Urothelium cell line (cell line): ENCODE results near the gene INSC.

Experiments used
- DNase-seq: peaks from one replicate; pipeline ENCODE4 v3.0.0; 2011; ENCODE audit warnings: low spot score, mixed read lengths
- FAIRE-seq: peaks from 2 replicates; lab custom pipeline; 2011; peaks lifted over from hg19 to GRCh38; lab: Jason Lieb, UNC

Gene INSC

DNA sequence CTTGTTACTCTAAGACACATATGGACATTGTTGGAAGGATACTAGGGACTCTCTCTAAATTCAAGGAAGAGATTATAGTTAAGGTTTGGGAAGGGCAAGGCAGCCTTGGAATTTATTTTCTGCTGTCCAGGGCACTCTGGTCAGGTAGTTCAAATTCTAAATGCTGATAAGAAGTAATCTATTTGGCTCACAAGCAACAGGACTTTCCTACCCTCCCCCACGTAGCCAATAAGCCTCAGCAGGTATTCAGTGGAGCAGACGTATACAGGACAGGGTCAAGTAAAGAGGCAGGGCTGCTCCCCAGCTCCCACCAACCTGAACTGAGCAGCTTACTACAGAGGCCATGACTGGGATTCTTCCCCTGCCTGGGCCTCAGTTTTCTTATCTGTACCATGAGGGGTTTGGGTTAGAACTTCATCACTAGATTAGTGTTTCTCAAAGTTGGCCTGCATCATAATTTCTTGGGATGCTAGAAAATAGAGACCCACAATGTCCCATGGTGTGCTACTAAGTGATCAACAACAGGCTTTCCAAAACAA lies 6.1 kb upstream of the INSC start:
- no peak for FAIRE-seq
- DNase-seq = no peak

DNA sequence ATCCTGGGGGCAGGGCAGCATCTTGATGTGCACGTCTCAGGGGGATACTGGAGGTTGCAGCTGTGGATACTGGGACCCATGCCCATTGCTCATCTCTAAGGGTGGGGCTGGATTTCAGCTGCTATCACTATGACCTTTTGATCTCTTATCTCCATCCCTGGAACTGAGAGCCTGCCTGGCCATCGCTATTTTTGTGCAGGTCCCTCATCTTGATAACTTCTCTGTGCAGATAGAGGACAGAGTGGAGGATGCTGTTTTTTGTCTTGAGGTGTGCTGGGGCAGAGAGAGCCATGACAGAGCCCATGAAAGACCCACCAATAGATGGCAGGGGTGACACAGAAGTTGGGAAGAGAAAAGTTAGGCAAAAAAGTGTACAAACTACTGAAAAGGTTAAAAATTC lies 5.1 kb upstream of the INSC start:
- DNase-seq (no peak), FAIRE-seq (no peak)

DNA sequence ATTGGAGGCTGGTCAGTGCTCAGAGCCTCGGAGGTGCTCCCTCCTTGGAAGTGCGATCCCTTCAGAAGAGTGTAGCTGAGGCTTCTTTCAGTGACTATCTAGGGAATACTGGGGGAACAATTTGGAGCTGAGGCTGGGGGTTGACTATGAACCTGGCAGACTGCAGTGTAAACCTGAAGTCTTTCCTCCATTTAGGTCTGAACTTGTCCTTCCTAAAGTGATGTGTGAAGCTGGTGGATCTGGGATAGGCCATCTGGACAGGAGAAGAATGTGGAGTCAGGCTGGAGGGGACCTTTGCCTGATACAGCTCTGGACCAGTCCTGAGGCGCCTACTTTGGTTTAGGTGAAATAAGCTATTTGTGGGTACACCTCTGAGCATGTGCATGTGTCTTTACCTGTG lies 3.5 kb upstream of the INSC start:
- no peak for FAIRE-seq
- DNase-seq = no peak

DNA sequence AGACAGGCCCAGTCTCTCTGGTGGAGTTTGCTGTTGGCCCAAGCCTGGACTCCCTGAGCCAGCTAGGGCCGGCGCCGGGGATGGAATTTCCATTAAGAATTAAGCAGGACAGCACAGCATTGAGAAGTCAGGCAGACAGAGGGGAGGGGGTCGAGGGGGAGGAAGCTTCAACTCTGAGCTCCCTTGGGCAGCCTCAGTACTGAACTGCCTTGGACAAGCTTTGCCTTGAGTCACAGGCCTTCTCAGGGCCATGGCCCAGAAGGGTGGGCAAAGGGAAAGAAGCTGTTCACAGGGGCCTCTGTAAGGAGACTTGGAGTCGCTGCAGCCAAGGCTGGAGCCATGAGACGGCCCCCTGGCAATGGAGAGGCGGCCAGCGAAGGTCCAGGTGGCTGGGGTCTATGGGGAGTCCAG lies 2.6 kb upstream of the INSC start:
- FAIRE-seq (no peak), DNase-seq (no peak)

DNA sequence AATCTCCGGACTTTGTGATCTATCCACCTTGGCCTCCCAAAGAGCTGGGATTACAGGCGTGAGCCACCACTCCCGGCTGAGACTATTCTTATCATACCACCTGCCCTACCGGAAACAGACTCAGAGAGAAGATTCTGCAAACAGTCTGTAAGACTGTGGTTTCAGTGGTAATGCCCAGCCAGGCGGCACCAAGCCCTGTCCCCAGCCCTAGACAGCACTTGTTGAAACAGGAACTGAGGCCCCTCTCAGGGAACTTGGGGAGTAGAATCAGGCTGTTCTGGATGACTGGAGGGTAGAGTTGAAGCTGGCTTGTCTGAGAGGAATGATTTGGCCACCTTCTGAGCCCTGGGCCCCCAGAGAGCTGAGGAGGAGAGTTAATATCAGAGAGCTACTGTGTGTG lies 1.3 kb upstream of the INSC start:
- no peak for DNase-seq
- FAIRE-seq = no peak

DNA sequence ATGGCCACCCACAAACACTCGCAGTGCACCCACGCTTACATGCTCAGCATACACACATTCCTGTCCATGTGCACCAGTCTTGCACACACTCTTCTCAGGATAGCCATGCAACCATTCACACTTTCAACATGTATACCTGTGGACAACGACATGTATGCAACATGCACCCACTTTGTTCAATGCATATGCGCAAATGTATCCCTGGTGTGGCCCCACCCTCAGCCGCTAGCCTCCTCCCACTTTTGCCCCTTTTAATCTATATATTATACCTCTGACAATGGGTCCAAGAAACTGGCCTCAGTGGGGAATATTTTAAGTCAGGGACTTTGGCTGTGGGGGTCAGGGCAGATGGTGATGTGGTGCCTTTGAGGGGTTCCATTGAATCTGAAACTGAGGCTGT lies 963 bp downstream of the INSC start:
- no peak for FAIRE-seq

DNA sequence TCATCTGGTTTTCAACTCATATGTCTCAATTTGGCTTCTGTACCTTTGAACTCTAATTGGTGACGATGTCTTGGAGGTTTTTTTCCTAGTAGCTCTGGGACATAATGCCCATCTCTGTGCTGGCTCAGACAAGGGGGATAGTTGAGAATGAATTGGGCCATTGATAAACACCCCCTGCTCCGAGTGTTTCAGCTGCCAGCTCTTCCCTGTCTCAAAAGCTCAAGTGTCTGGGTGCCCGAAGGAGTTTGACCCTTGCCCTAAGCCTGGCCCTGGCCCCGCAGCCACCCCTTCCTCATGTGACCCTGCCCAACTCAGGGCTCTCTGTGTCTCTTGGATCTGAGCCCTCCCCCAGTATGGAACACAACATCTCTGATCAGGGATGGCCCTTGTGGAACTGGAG lies 3.0 kb downstream of the INSC start:
- DNase-seq (no peak), FAIRE-seq (no peak)

More for the DNA sequence above, 963 bp downstream of the INSC start:
- DNase-seq = no peak

DNA sequence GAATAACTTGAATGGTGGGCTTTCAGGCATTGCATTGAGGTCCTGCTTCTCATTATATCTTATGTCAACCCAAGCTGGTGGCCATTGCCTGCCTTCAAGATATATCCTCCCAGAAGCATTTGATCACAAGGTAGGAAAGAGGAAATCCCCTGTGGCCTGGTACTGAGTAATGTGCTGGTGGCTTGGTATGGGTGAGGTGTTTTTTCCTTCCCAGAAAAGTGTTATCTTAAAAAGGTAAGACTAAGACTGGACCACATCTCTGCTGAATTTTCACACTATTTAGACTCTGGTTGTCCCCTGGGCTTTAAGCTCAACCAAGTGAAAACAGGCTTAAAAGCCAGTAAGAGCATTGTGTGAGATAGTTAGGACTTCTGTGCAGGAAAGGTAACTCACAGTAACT lies 3.7 kb downstream of the INSC start:
- FAIRE-seq (no peak), DNase-seq (no peak)

DNA sequence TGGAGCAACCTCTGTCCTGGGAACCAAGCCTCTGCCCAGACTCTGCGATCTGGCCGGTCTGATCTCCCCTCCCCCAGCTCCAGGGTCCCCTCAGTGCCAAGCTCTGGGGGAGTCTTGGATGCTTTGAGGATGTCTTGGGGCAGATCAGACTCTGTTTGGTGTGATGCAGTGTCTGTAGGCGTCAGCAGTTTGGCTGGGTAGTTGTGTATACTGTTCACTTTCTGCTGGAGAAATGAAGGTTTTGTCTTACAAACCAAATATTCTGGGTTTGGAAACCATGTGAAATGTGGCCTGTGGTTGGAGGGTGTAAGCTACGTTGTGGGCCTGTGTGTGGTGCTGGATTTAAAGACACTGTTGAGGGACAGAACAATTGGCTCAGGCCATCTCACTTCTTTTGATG lies 4.6 kb downstream of the INSC start:
- FAIRE-seq = no peak

DNA sequence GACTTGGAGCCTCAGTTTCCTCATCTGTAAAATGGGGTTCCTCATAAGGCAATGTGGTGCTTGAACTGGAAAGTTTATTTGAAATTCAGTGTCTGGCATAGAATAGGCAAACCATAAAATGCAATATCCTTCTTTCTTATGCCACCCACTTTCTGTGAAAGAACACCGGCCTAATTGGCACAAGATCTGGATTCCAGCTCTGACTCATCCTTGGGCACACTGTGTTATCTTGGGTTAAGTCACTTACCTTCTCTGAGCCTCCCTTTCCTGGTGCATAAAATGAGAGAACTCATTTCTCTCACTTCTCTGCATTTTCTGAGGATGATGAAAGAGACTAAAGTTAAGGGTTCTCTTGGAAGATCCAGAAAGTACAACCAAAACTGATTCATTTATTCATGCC lies 5.1 kb downstream of the INSC start:
- FAIRE-seq = no peak
- no peak for DNase-seq

More for the DNA sequence above, 4.6 kb downstream of the INSC start:
- DNase-seq = no peak

DNA sequence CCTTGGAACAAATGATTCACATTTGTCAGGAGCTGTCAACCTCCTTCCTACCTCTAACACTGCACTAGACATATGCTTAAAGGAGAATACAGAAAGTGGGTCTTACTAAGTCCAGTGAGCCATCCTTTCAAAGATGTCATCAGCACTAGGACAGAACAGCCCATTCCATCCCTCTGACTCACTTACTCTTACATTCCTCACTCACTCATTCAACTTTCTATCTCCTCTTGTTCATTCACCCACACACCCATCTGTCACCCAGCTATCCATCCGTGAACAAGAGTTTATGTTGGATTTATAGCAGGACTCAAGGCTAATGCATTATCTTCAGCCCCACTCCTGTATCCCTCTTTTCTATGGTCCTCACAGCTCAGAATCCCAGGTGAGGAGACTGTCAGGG lies 9.1 kb downstream of the INSC start:
- FAIRE-seq (peak; percentile 74), DNase-seq (peak; percentile 76)

DNA sequence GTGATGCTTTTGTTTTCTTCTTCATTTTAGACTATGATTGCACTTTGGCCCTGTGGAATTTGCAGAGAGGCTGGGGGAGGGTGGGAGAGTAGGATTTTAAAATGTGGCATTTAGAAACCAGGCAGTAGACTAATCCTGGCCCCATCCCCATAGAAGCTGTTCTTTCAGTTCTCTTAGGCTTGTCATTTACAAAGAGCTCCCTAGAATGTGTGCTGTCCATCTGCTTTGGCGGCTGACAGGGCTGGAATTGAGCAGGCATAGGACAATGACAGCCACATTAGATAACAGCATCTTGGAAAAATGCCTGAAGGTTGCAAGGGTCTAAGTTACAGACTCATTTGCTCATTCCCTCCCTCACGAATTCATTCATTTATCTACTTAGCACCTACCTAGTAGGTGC lies 9.8 kb downstream of the INSC start:
- no peak for FAIRE-seq
- DNase-seq = no peak

DNA sequence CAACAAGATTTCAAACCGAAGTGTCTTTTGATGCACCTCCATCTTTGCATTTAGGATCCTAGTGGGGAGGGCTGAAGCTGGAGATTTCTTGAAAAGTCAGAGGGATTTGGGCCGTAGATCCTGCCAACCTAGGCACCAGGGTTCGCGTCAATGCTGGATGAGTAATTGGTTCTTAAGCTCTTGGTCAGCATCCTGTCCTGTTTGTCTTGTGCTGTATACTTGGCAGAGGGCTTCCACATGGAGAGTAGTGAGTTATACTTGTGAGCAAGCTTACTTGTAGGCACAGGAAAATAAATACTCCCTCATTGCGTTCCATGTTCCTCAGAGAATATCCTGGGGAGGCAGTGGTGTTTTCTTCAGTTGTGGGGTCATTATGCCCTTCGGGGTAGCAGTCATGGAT lies 12.6 kb downstream of the INSC start:
- FAIRE-seq (no peak), DNase-seq (no peak)

DNA sequence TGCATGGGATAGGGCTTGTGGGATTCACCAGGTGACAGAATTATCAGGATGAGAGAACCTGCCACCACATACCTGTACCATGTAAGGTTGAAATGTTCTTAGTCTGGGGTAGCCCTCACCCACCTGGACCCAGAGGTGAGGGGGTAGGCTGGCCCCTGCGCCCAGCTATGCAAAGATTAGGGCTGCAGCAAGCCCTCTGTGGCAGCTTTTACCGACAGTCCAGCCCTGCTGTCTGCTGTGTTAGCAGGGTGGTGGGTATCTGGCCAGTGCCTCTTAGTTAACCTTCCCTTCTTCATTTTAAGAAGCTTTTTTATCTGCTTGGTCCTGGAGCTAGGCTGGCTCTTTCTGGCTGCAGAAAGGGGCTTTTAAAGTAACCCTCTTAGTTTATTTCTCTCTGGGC lies 13.9 kb downstream of the INSC start:
- DNase-seq = no peak
- no peak for FAIRE-seq

DNA sequence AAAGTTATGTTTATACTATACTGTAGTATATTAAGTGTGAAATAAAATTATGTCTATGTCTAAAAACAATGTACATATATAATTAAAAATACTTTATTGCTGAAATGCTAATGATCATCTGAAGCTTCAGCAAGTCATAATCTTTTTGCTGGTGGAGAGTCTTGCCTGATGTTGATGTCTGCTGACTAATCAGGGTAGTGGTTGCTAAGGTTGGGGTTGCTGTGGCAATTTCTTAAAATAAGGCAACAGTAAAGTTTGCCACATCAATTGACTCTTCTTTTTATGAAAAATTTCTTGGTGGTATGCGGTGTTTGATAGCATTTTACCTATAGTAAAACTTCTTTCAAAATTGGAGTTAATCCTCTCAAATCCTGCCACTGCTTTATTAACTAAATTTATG lies 21.4 kb downstream of the INSC start:
- no peak for DNase-seq
- no peak for FAIRE-seq

DNA sequence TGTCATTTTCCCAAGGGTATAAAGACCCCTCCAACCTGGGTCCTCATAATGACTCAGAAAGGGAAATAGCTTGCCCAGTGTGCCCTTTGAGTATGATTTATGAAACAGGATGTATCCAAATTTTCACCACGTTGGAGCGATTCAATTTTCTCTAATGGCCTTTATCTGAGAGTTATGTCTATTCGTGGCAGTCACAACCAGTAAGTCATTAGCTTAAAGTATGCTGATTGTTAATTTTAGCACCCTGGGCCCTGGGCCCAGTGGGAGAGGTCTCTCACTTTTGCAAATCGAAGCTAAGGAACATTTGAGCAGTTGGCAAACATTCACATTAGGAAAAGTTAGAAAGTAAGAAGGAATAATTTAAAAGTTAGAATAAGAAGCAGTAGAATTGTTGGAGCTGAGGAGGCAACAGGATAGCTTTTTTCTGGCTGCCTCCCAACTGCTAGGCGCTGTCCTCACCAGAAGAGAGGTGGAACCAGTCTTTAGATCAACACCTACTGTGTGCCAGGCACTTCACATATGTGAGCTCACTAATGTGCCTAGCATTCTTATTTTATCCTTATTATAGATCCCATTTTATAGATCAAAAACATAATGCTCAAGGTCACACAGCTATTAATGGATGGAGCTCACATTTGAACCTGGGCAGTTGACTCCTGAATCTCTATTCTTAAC lies 24.5 kb downstream of the INSC start:
- FAIRE-seq (no peak), DNase-seq (no peak)

DNA sequence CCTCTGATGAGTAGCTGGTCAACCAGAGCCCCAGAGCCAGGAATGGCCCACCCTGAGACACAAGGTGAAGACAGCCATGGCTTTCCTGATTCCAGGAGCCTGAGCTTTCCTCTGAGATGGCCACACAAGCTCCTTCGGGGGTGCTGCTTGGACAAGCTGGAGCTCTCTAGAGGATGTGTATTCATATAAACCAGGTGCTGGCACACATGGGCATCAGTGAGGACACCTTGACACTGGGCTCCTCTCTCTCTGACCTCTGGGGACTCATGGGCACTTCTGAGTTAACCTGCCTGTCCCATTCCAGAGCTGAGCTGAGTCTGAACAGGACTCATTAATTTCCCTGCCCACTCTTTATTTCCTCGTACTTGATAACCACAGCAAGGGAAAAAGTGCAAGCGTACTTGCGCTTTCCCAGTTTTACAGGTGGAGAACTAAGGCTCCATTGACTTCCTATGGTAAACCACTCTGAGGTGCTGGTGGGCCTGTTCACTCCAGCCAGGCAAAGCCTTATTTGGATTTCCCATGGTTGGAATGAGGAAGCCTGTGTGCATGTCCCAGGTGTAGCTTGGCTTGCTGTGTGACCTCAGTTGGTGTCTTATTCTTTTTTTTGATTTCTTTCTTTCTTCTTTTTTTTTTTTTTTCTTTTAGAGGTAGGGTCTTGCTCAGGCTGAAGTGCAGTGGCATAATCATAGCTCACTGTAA lies 25.4 kb downstream of the INSC start:
- FAIRE-seq (no peak), DNase-seq (no peak)

DNA sequence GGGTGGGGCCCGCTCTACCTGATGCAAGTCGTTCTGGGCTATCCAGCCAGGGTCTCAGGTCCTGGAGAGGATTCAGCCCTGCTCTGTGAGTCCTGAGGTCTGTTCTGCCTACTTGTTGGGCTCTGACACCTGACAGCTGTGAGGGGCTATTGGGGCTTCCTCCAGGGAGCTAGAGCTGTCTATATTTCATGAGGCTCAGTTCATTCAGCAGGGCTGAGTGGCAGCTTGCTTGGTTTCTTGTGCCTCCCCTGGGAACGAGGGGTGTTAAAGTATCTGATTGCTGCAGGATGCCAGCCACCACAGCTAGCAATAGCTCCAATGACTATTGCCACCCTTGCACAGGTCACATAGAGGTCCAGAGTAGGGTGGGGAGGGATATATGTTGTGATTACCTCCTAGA lies 26.7 kb downstream of the INSC start:
- no peak for FAIRE-seq
- DNase-seq = no peak

DNA sequence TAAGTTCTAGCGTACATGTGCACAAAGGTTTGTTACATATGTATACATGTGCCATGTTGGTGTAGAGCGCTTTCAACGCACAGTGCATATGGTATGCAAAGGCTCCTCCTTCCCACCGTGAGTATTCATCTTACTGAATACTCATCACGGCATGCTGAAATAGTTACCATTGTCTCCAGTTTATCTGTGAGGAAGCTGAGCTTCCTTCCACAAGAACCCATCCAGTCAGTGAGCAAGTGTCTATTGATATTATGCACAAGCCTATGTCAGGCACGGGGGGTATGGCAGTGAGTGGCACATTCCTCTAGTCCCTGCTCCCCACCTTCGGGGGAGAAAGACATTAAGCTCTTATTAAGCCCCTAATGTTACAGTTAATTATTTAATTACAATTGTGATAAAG lies 28.1 kb downstream of the INSC start:
- no peak for DNase-seq

DNA sequence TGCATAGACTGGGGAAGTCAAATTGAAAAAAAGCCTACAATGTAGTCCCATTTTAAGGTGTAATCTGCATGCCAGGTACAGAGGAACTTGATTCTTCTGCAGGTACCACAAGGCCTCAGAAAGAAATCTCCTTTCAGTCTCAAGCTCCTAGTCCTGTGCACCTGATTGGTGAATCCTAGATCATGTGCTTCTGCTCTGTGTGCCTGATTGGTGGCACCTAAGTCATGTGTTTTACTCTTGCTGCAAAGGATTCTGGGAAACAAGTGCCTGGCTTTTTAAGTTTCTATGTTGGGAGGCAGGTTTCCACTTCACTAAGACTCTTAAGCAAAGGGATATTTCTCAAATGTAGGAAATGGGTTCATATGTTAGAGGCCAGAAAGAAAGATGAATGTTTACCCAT lies 29.1 kb downstream of the INSC start:
- no peak for FAIRE-seq

More for the DNA sequence above, 28.1 kb downstream of the INSC start:
- no peak for FAIRE-seq

DNA sequence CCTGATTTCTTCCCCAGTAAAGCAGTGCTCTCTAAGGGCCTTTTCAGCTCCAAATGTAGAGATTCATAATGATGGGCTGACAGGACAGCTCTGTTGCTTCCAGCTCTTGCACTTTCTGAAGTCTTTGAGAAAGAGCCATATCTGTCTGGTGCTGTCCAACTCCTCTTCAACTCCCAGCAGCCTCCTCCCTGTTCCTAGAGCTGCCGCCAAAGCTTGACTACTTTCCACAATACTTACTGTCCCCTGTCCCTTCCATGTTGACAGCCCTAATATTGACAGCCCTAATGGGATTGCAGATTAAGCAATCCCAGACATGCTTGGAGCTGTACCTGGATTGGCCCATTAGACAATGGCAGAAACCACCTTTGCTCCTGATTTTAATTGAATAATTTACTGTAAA lies 29.6 kb downstream of the INSC start:
- DNase-seq (no peak), FAIRE-seq (no peak)

More for the DNA sequence above, 29.1 kb downstream of the INSC start:
- DNase-seq = no peak

DNA sequence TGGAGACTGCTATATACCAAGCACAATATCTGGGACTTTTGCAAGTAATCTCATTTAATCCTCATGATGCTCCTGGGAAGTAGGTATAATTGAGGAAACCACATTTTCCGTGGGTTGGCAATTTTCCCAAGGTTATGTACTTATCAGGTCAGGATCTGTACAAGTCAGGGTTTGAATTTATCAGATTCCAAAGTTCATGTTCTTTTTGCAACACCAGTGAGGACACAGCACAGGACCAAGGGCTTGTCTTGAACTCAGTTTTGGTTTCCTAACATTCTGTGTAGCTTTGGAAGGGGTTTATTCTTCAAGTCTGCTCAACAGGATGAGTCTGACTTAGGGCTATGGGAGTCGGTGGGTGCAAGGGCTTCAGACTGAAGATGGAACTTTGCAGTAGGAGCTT lies 30.4 kb downstream of the INSC start:
- FAIRE-seq (no peak), DNase-seq (no peak)
